BJ (cell line): ENCODE data around the gene ROR2. TPM values are rescaled to one million over a fixed set of nuclear protein-coding genes. Genes with fewer than 3 reads are reported as not detected.

ENCODE experiments used
- CTCF ChIA-PET: fragments of 350-600 bp; formaldehyde crosslinking; extraction: SDS; loops from one replicate; lab custom pipeline; 2021; ENCODE audit warnings: antibody characterized with exemption, inconsistent platforms; lab: Yijun Ruan, JAX
- POLR2A ChIA-PET: fragments of 300-600 bp; sonication (Branson Sonifier 250); formaldehyde crosslinking; extraction: SDS; loops from one replicate; lab custom pipeline; 2021; ENCODE audit warnings: antibody characterized with exemption; lab: Charles Lee
- DNase-seq: peaks from one replicate; pipeline ENCODE4 v3.0.0-alpha.2; 2011; ENCODE audit warnings: low read depth
- H3K27me3 ChIP-seq: 2 replicates; pipeline ENCODE4 v1.6.0; 2011; ENCODE audit warnings: low read length; ENCODE audit not compliant: control insufficient read depth, insufficient read depth
- H3K36me3 ChIP-seq: 2 replicates; pipeline ENCODE4 v1.5.1; 2011; ENCODE audit warnings: low read length; ENCODE audit not compliant: control insufficient read depth, insufficient read depth
- H3K4me3 ChIP-seq: 2 replicates; pipeline ENCODE4 v1.5.1; 2011; ENCODE audit warnings: low read depth, mild to moderate bottlenecking, control low read depth, low read length
- polyA plus RNA-seq: library from polyadenylated mRNA; depleted of rRNA; stranded (reverse); fragments of >200 nt; gene quantifications from 2 replicates; pipeline ENCODE4 v1.2.3, GENCODE V29; 2011
- TF ChIP-seq, protein P1 (sequence below): IDR thresholded peaks from 2 replicates; pipeline ENCODE4 v1.5.1; 2011; ENCODE audit warnings: low read depth, mild to moderate bottlenecking, control low read depth, inconsistent platforms, low read length, moderate library complexity; ENCODE audit not compliant: insufficient read depth

Gene ROR2
- polyA plus RNA-seq, 1 experiment: 1.1 TPM

- DNase-seq: no peak
- no peaks in the 10 kb centered on the region for H3K27me3 ChIP-seq
- H3K4me3 ChIP-seq: no peak overlapping the region
- ChIA-PET CTCF (interaction anchor here (1.0 kb wide), 1 partner anchor 12 kb away, joined by 3 read pairs; no protein-coding TSS in a partner anchor), POLR2A (no interaction called here)
- H3K36me3 ChIP-seq: no peaks in the 10 kb centered on the region
- TF ChIP-seq, protein P1, sequence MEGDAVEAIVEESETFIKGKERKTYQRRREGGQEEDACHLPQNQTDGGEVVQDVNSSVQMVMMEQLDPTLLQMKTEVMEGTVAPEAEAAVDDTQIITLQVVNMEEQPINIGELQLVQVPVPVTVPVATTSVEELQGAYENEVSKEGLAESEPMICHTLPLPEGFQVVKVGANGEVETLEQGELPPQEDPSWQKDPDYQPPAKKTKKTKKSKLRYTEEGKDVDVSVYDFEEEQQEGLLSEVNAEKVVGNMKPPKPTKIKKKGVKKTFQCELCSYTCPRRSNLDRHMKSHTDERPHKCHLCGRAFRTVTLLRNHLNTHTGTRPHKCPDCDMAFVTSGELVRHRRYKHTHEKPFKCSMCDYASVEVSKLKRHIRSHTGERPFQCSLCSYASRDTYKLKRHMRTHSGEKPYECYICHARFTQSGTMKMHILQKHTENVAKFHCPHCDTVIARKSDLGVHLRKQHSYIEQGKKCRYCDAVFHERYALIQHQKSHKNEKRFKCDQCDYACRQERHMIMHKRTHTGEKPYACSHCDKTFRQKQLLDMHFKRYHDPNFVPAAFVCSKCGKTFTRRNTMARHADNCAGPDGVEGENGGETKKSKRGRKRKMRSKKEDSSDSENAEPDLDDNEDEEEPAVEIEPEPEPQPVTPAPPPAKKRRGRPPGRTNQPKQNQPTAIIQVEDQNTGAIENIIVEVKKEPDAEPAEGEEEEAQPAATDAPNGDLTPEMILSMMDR: no peak
These were observed 415.7 kb downstream of the ROR2 start for GRCh38 chr9:91534374-91534773.

- CTCF ChIA-PET: no interaction called here
- H3K36me3 ChIP-seq: no peaks in the 10 kb centered on the region
- no peak for DNase-seq
- POLR2A ChIA-PET: no interaction called here
- H3K4me3 ChIP-seq: no peak overlapping the region
- TF ChIP-seq, protein P1: no peak
- no peaks in the 10 kb centered on the region for H3K27me3 ChIP-seq
These were observed 416.6 kb downstream of the ROR2 start for GRCh38 chr9:91533382-91533781.

- Histone ChIP-seq H3K27me3 (no peaks in the 10 kb centered on the region), H3K4me3 (no peak overlapping the region), H3K36me3 (no peaks in the 10 kb centered on the region)
- ChIA-PET POLR2A (no interaction called here), CTCF (no interaction called here)
- TF ChIP-seq, protein P1: no peak
- DNase-seq: no peak
These were observed 417.7 kb downstream of the ROR2 start for GRCh38 chr9:91532325-91532724.

GRCh38 chr9:91530829-91531228 is 419.2 kb downstream of the ROR2 start:
- Histone ChIP-seq H3K4me3 (no peak overlapping the region), H3K27me3 (no peaks in the 10 kb centered on the region), H3K36me3 (no peaks in the 10 kb centered on the region)
- POLR2A ChIA-PET: no interaction called here
- CTCF ChIA-PET: no interaction called here
- TF ChIP-seq, protein P1: no peak
- DNase-seq: no peak

- POLR2A ChIA-PET: no interaction called here
- CTCF ChIA-PET: no interaction called here
- Histone ChIP-seq H3K27me3 (no peaks in the 10 kb centered on the region), H3K4me3 (no peak overlapping the region), H3K36me3 (no peaks in the 10 kb centered on the region)
- TF ChIP-seq, protein P1: no peak
- no peak for DNase-seq
These were observed 427.5 kb downstream of the ROR2 start for GRCh38 chr9:91522481-91522880.
